GM12892 (cell line): Measurements from ENCODE around the gene ETFA.

Experiments used
- POLR2AphosphoS5 ChIP-seq: IDR thresholded peaks from 2 replicates; pipeline ENCODE4 v1.6.1; 2011; ENCODE audit warnings: low read depth, low read length, control low read depth
- TAF1 ChIP-seq: IDR thresholded peaks from 2 replicates; pipeline ENCODE4 v1.6.1; 2011; ENCODE audit warnings: low read depth, mild to moderate bottlenecking, control low read depth, low read length, borderline replicate concordance

- TF ChIP-seq POLR2AphosphoS5 (no peak), TAF1 (no peak)
Observed at GRCh38 chr15:76165951-76166350, 145.3 kb downstream of the ETFA start.
